GM12873 (cell line): ENCODE measurements around the gene TBCD.

Source experiments
- CTCF ChIP-seq: IDR thresholded peaks from 2 replicates; pipeline ENCODE4 v1.5.1; 2012; ENCODE audit warnings: low read depth, mild to moderate bottlenecking, moderate library complexity, low read length, control low read depth; ENCODE audit not compliant: insufficient read depth; ENCODE audit errors: missing control alignments

The TBCD gene

GRCh38 chr17:82720204-82720603 is 31.7 kb upstream of the TBCD start:
- no peak for TF ChIP-seq CTCF

- TF ChIP-seq CTCF, result no peak
These were observed 29.4 kb upstream of the TBCD start for GRCh38 chr17:82722341-82723013.

GRCh38 chr17:82723169-82723807 is 28.6 kb upstream of the TBCD start:
- no peak for TF ChIP-seq CTCF

GRCh38 chr17:82726427-82726826 is 25.4 kb upstream of the TBCD start:
- TF ChIP-seq CTCF, result no peak

GRCh38 chr17:82729479-82730260 is 22.2 kb upstream of the TBCD start:
- TF ChIP-seq CTCF, result no peak

GRCh38 chr17:82732118-82732743 is 19.6 kb upstream of the TBCD start:
- TF ChIP-seq CTCF, result no peak
